HepG2 (cell line): ENCODE measurements around the gene STXBP2. TPM values are rescaled to one million over a fixed set of nuclear protein-coding genes. Genes with fewer than 3 reads are reported as not detected.

Experiments used
- CEBPB ChIP-seq: IDR thresholded peaks from 2 replicates; pipeline ENCODE4 v1.6.1; 2011; ENCODE audit warnings: low read depth, low read length, improper control_type of control experiment, borderline replicate concordance
- CREM ChIP-seq, 2 experiments: sonication (generic) in 1 of 2; formaldehyde crosslinking in 1 of 2; IDR thresholded peaks; 2 replicates each; pipeline versions ENCODE4 v1.4.0 to v1.6.1; 2016 to 2020; ENCODE audit warnings: antibody characterized with exemption in 1 of 2, mild to moderate bottlenecking in 1 of 2, missing genetic modification reagents in 1 of 2
- DMAP1 ChIP-seq: IDR thresholded peaks from 2 replicates; pipeline ENCODE4 v1.6.1; 2016
- HES4 ChIP-seq: sonication (generic); formaldehyde crosslinking; IDR thresholded peaks from 2 replicates; pipeline ENCODE4 v1.9.0; 2021; ENCODE audit warnings: mild to moderate bottlenecking, missing genetic modification reagents, borderline replicate concordance
- HOXA5 ChIP-seq: sonication (generic); formaldehyde crosslinking; IDR thresholded peaks from 2 replicates; pipeline ENCODE4 v1.4.0; 2020; ENCODE audit warnings: missing genetic modification reagents
- KLF6 ChIP-seq: IDR thresholded peaks from 2 replicates; pipeline ENCODE4 v1.8.0; 2016; ENCODE audit warnings: missing biosample characterization, missing genetic modification reagents
- NFKBIZ ChIP-seq: IDR thresholded peaks from 2 replicates; pipeline ENCODE4 v1.6.1; 2018; ENCODE audit warnings: missing genetic modification reagents, missing compliant biosample characterization
- ONECUT2 ChIP-seq: sonication (generic); formaldehyde crosslinking; IDR thresholded peaks from 2 replicates; pipeline ENCODE4 v1.4.0; 2020; ENCODE audit warnings: missing genetic modification reagents
- PHF21A ChIP-seq: sonication (generic); formaldehyde crosslinking; IDR thresholded peaks from 2 replicates; pipeline ENCODE4 v1.5.0; 2020; ENCODE audit warnings: mild to moderate bottlenecking, missing genetic modification reagents
- REPIN1 ChIP-seq: sonication (generic); formaldehyde crosslinking; IDR thresholded peaks from 2 replicates; pipeline ENCODE4 v1.8.0; 2022; ENCODE audit warnings: missing genetic modification reagents, low read depth, mild to moderate bottlenecking, borderline replicate concordance
- SIX4 ChIP-seq: sonication (generic); formaldehyde crosslinking; IDR thresholded peaks from 2 replicates; pipeline ENCODE4 v1.4.0; 2020; ENCODE audit warnings: missing genetic modification reagents
- TARDBP ChIP-seq: sonication (generic); formaldehyde crosslinking; IDR thresholded peaks from 2 replicates; pipeline ENCODE4 v1.8.0; 2022; ENCODE audit warnings: mild to moderate bottlenecking, missing genetic modification reagents
- ZFAT ChIP-seq: sonication (generic); formaldehyde crosslinking; conservative IDR thresholded peaks from 2 replicates; pipeline ENCODE4 v1.8.1; 2023; ENCODE audit warnings: missing genetic modification reagents, inconsistent platforms
- ZMYM2 ChIP-seq: sonication (generic); formaldehyde crosslinking; IDR thresholded peaks from 2 replicates; pipeline ENCODE4 v1.8.0; 2022; ENCODE audit warnings: mild to moderate bottlenecking, missing genetic modification reagents
- ZNF235 ChIP-seq: sonication (generic); formaldehyde crosslinking; IDR thresholded peaks from 2 replicates; pipeline ENCODE4 v1.8.1; 2023; ENCODE audit warnings: mild to moderate bottlenecking, missing genetic modification reagents, borderline replicate concordance
- ZNF263 ChIP-seq: sonication (generic); formaldehyde crosslinking; IDR thresholded peaks from 2 replicates; pipeline ENCODE4 v1.4.0; 2020; ENCODE audit warnings: missing genetic modification reagents
- ZNF3 ChIP-seq: IDR thresholded peaks from 2 replicates; pipeline ENCODE4 v1.7.0; 2017; ENCODE audit warnings: inconsistent platforms
- ZNF776 ChIP-seq: sonication (generic); formaldehyde crosslinking; IDR thresholded peaks from 2 replicates; pipeline ENCODE4 v1.4.0; 2020; ENCODE audit warnings: mild to moderate bottlenecking, missing genetic modification reagents
- ZNF841 ChIP-seq: sonication (generic); formaldehyde crosslinking; IDR thresholded peaks from 2 replicates; pipeline ENCODE4 v1.8.1; 2023; ENCODE audit warnings: missing genetic modification reagents, borderline replicate concordance
- ZSCAN20 ChIP-seq: sonication (generic); formaldehyde crosslinking; IDR thresholded peaks from 2 replicates; pipeline ENCODE4 v1.4.0; 2020; ENCODE audit warnings: missing genetic modification reagents, mild to moderate bottlenecking, borderline replicate concordance
- polyA plus RNA-seq, 8 experiments: library from polyadenylated mRNA; depleted of rRNA in 3 of 8; stranded (reverse) in 7 of 8; unstranded in 1 of 8; fragments of >200 nt; fragmentation: Illumina TruSeq in 4 of 8; extraction: Trizol in 4 of 8; gene quantifications; 2 replicates each; pipeline versions ENCODE4 v1.2.1 to v1.2.3, GENCODE V29; 2011 to 2016; ENCODE audit warnings: low read depth in 4 of 8, missing spikeins in 1 of 8, mixed read lengths in 1 of 8; ENCODE audit not compliant: insufficient read depth in 1 of 8
- total RNA-seq, 5 experiments: library from RNA; depleted of rRNA; stranded (reverse); fragments of >200 nt; fragmentation: Illumina TruSeq; extraction: Trizol; gene quantifications; 2 replicates each; pipeline ENCODE4 v1.2.3, GENCODE V29; 2016; ENCODE audit warnings: low read depth in 1 of 5
- TF ChIP-seq, protein P1 (sequence below): sonication (generic); formaldehyde crosslinking; IDR thresholded peaks from 2 replicates; pipeline ENCODE4 v1.5.0; 2020; ENCODE audit warnings: missing genetic modification reagents
- TF ChIP-seq, protein P2 (sequence below): sonication (generic); formaldehyde crosslinking; IDR thresholded peaks from 2 replicates; pipeline ENCODE4 v1.5.0; 2020; ENCODE audit warnings: missing genetic modification reagents
- TF ChIP-seq, protein P3 (sequence below): sonication (generic); formaldehyde crosslinking; IDR thresholded peaks from 2 replicates; pipeline ENCODE4 v1.4.0; 2020; ENCODE audit warnings: mild to moderate bottlenecking, missing genetic modification reagents
- TF ChIP-seq, protein P4 (sequence below): sonication (generic); formaldehyde crosslinking; IDR thresholded peaks from 2 replicates; pipeline ENCODE4 v1.5.0; 2020; ENCODE audit warnings: mild to moderate bottlenecking, missing genetic modification reagents, borderline replicate concordance

Gene STXBP2
- total and polyA plus RNA-seq, 2 of the 13 experiments (the other 11 are each of a cell fraction or from before 2014, with no cell fraction given): 22.8 to 40.1 TPM

DNA sequence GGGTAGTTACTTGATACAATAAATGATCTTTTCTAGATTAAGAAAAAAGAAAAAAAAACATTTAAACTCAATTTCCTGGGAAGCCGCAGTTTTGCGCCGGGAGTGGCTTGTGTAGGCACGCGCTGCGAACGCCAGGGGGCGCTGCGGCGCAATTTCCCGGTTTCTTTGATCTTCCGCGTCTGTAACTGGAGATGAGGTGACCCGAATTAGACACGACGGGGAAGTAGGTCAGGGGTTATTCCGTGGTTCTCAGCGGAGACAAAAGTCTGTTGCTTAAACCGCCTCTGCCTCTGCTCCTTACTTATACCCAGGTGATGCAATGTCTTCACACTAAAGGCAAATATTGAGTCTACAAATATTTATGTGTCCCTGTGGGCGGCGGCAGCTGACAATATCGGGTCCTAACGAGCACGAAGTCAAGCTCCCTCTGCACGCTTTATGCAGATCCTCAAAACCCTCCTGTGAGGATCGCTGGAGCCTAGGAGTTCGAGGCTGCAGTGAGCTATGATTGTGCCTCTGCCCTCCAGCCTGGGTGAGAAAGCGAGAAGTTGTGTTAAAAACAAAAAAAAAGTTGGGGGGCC lies 15.2 kb downstream of the STXBP2 start (continued):
- TF ChIP-seq, protein P1, sequence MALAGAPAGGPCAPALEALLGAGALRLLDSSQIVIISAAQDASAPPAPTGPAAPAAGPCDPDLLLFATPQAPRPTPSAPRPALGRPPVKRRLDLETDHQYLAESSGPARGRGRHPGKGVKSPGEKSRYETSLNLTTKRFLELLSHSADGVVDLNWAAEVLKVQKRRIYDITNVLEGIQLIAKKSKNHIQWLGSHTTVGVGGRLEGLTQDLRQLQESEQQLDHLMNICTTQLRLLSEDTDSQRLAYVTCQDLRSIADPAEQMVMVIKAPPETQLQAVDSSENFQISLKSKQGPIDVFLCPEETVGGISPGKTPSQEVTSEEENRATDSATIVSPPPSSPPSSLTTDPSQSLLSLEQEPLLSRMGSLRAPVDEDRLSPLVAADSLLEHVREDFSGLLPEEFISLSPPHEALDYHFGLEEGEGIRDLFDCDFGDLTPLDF (CRISPR knock-in tag): no peak; the same call in 1 of the 2 replicates
- TF ChIP-seq KLF6 (CRISPR knock-in tag) (peak; percentile 60; the same call in 1 of the 2 replicates), ZNF263 (CRISPR knock-in tag) (no peak), ONECUT2 (CRISPR knock-in tag) (no peak), ZMYM2 (CRISPR knock-in tag) (peak; percentile 90), ZNF776 (CRISPR knock-in tag) (no peak), REPIN1 (CRISPR knock-in tag) (peak; percentile 79; the same call in 1 of the 2 replicates), PHF21A (CRISPR knock-in tag) (peak; percentile 92), HES4 (CRISPR knock-in tag) (no peak), HOXA5 (CRISPR knock-in tag) (peak; percentile 47; the same call in 1 of the 2 replicates), ZSCAN20 (CRISPR knock-in tag) (no peak), ZNF235 (no peak), ZNF841 (CRISPR knock-in tag) (no peak), CREM (IDR thresholded peaks at IDR 0.05) (peak; percentile 78), CREM (CRISPR knock-in tag; IDR thresholded peaks at IDR 0.05) (no peak), SIX4 (CRISPR knock-in tag) (peak; percentile 99), CEBPB (peak; percentile 99), DMAP1 (CRISPR knock-in tag) (0 out of 2 replicates have a peak, but pooled peaks have one; percentile 39), ZNF3 (CRISPR knock-in tag) (peak; percentile 63; the same call in 1 of the 2 replicates), NFKBIZ (CRISPR knock-in tag) (peak; percentile 64; the same call in 1 of the 2 replicates), ZFAT (no peak), TARDBP (CRISPR knock-in tag) (peak; percentile 75)
- TF ChIP-seq, protein P2, sequence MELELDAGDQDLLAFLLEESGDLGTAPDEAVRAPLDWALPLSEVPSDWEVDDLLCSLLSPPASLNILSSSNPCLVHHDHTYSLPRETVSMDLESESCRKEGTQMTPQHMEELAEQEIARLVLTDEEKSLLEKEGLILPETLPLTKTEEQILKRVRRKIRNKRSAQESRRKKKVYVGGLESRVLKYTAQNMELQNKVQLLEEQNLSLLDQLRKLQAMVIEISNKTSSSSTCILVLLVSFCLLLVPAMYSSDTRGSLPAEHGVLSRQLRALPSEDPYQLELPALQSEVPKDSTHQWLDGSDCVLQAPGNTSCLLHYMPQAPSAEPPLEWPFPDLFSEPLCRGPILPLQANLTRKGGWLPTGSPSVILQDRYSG (CRISPR knock-in tag): no peak
- TF ChIP-seq, protein P3, sequence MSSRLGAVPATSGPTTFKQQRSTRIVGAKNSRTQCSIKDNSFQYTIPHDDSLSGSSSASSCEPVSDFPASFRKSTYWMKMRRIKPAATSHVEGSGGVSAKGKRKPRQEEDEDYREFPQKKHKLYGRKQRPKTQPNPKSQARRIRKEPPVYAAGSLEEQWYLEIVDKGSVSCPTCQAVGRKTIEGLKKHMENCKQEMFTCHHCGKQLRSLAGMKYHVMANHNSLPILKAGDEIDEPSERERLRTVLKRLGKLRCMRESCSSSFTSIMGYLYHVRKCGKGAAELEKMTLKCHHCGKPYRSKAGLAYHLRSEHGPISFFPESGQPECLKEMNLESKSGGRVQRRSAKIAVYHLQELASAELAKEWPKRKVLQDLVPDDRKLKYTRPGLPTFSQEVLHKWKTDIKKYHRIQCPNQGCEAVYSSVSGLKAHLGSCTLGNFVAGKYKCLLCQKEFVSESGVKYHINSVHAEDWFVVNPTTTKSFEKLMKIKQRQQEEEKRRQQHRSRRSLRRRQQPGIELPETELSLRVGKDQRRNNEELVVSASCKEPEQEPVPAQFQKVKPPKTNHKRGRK (CRISPR knock-in tag): no peak
- TF ChIP-seq, protein P4, sequence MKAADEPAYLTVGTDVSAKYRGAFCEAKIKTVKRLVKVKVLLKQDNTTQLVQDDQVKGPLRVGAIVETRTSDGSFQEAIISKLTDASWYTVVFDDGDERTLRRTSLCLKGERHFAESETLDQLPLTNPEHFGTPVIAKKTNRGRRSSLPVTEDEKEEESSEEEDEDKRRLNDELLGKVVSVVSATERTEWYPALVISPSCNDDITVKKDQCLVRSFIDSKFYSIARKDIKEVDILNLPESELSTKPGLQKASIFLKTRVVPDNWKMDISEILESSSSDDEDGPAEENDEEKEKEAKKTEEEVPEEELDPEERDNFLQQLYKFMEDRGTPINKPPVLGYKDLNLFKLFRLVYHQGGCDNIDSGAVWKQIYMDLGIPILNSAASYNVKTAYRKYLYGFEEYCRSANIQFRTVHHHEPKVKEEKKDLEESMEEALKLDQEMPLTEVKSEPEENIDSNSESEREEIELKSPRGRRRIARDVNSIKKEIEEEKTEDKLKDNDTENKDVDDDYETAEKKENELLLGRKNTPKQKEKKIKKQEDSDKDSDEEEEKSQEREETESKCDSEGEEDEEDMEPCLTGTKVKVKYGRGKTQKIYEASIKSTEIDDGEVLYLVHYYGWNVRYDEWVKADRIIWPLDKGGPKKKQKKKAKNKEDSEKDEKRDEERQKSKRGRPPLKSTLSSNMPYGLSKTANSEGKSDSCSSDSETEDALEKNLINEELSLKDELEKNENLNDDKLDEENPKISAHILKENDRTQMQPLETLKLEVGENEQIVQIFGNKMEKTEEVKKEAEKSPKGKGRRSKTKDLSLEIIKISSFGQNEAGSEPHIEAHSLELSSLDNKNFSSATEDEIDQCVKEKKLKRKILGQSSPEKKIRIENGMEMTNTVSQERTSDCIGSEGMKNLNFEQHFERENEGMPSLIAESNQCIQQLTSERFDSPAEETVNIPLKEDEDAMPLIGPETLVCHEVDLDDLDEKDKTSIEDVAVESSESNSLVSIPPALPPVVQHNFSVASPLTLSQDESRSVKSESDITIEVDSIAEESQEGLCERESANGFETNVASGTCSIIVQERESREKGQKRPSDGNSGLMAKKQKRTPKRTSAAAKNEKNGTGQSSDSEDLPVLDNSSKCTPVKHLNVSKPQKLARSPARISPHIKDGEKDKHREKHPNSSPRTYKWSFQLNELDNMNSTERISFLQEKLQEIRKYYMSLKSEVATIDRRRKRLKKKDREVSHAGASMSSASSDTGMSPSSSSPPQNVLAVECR (CRISPR knock-in tag): peak; percentile 67; the same call in 1 of the 2 replicates
